HUES64 (cell line): Measurements from ENCODE around the gene SLC22A14.
"Not testable (repeated sequence)": the region's sequence is repeated elsewhere in the genome, so short reads cannot be mapped to it uniquely, and the experiment has no call there.

Experiments
- H3K27ac ChIP-seq: 2 replicates; pipeline ENCODE4 v1.7.0; 2013; ENCODE audit warnings: low read depth, low read length, inconsistent platforms
- H3K27me3 ChIP-seq: 2 replicates; pipeline ENCODE4 v1.6.1; 2013; ENCODE audit warnings: mild to moderate bottlenecking, low read length; ENCODE audit not compliant: insufficient read depth
- H3K36me3 ChIP-seq: 2 replicates; pipeline ENCODE4 v1.6.1; 2013; ENCODE audit warnings: mild to moderate bottlenecking, low read length; ENCODE audit not compliant: insufficient read depth
- H3K4me1 ChIP-seq: 2 replicates; pipeline ENCODE4 v1.6.1; 2013; ENCODE audit warnings: mild to moderate bottlenecking, low read length, moderate library complexity; ENCODE audit not compliant: insufficient read depth
- H3K4me3 ChIP-seq: 2 replicates; pipeline ENCODE4 v1.5.1; 2013; ENCODE audit warnings: mild to moderate bottlenecking, low read length, moderate library complexity
- H3K9ac ChIP-seq: 2 replicates; pipeline ENCODE4 v1.6.1; 2013; ENCODE audit warnings: mild to moderate bottlenecking, low read depth, low read length
- H3K9me3 ChIP-seq: 2 replicates; pipeline ENCODE4 v1.6.1; 2013; ENCODE audit warnings: low read depth, low read length; ENCODE audit not compliant: insufficient read depth
- WGBS: fragments of 150-250, 120-280 bp; methylation state at CpG from one replicate; pipeline ENCODE4 v1.1.7; 2013; ENCODE audit warnings: missing lambda C conversion rate; 5-methylcytosine and 5-hydroxymethylcytosine counted together

The SLC22A14 gene

GRCh38 chr3:38289286-38290217, 7.5 kb downstream of the SLC22A14 start:
- H3K9ac ChIP-seq, H3K27me3 ChIP-seq, H3K36me3 ChIP-seq, H3K4me3 ChIP-seq, H3K9me3 ChIP-seq, H3K27ac ChIP-seq, H3K4me1 ChIP-seq: not testable (repeated sequence)
- 88% methylated on average over 16 of the region's 16 CpGs for WGBS

GRCh38 chr3:38297053-38297452, 15.0 kb downstream of the SLC22A14 start:
- WGBS: 90% methylated on average over 4 of the region's 4 CpGs
- not testable (repeated sequence) for H3K27me3 ChIP-seq, H3K36me3 ChIP-seq, H3K27ac ChIP-seq, H3K9me3 ChIP-seq, H3K9ac ChIP-seq, H3K4me3 ChIP-seq, H3K4me1 ChIP-seq

- Histone ChIP-seq H3K36me3 (no peaks in the 10 kb centered on the region), H3K27ac (no peak overlapping the region), H3K27me3 (no peaks in the 10 kb centered on the region), H3K4me3 (no peak overlapping the region), H3K9ac (no peak overlapping the region), H3K9me3 (no peaks in the 10 kb centered on the region), H3K4me1 (no peaks in the 10 kb centered on the region)
Observed at GRCh38 chr3:38297537-38297936, 15.4 kb downstream of the SLC22A14 start.

GRCh38 chr3:38297947-38298711, 16.0 kb downstream of the SLC22A14 start:
- no peak overlapping the region for H3K27ac ChIP-seq
- no peaks in the 10 kb centered on the region for H3K9me3 ChIP-seq
- H3K36me3 ChIP-seq: no peaks in the 10 kb centered on the region
- 91% methylated on average over 3 of the region's 5 CpGs for WGBS
- H3K4me1 ChIP-seq: no peaks in the 10 kb centered on the region
- H3K27me3 ChIP-seq: no peaks in the 10 kb centered on the region
- no peak overlapping the region for H3K9ac ChIP-seq
- H3K4me3 ChIP-seq: no peak overlapping the region

- no peaks in the 10 kb centered on the region for H3K27me3 ChIP-seq
- no peak overlapping the region for H3K9ac ChIP-seq
- no peaks in the 10 kb centered on the region for H3K4me1 ChIP-seq
- H3K27ac ChIP-seq: no peak overlapping the region
- H3K36me3 ChIP-seq: no peaks in the 10 kb centered on the region
- WGBS: 93% methylated on average over 5 of the region's 5 CpGs
- no peaks in the 10 kb centered on the region for H3K9me3 ChIP-seq
- no peak overlapping the region for H3K4me3 ChIP-seq
Observed at GRCh38 chr3:38306941-38307340, 24.8 kb downstream of the SLC22A14 start.

GRCh38 chr3:38307599-38307998, 25.5 kb downstream of the SLC22A14 start:
- H3K27ac ChIP-seq: no peak overlapping the region
- no peaks in the 10 kb centered on the region for H3K9me3 ChIP-seq
- 95% methylated on average over 12 of the region's 12 CpGs for WGBS
- H3K36me3 ChIP-seq: no peaks in the 10 kb centered on the region
- no peaks in the 10 kb centered on the region for H3K27me3 ChIP-seq
- H3K4me1 ChIP-seq: no peaks in the 10 kb centered on the region
- H3K4me3 ChIP-seq: no peak overlapping the region
- no peak overlapping the region for H3K9ac ChIP-seq

GRCh38 chr3:38308456-38308855, 26.4 kb downstream of the SLC22A14 start:
- Histone ChIP-seq H3K4me1 (no peaks in the 10 kb centered on the region), H3K27me3 (no peaks in the 10 kb centered on the region), H3K27ac (no peak overlapping the region), H3K9me3 (no peaks in the 10 kb centered on the region), H3K9ac (no peak overlapping the region), H3K4me3 (no peak overlapping the region), H3K36me3 (no peaks in the 10 kb centered on the region)
- 87% methylated on average over 9 of the region's 9 CpGs for WGBS

- Histone ChIP-seq H3K4me3 (no peak overlapping the region), H3K9ac (no peak overlapping the region), H3K9me3 (no peaks in the 10 kb centered on the region), H3K4me1 (0 out of 2 replicates have a peak, but pooled peaks cover 6% of the 10 kb centered on the region), H3K27me3 (no peaks in the 10 kb centered on the region), H3K36me3 (no peaks in the 10 kb centered on the region), H3K27ac (no peak overlapping the region)
- 90% methylated on average over 1 of the region's 1 CpG for WGBS
Observed at GRCh38 chr3:38311476-38311875, 29.4 kb downstream of the SLC22A14 start.

- Histone ChIP-seq H3K36me3 (no peaks in the 10 kb centered on the region), H3K27ac (no peak overlapping the region), H3K4me3 (no peak overlapping the region), H3K4me1 (0 out of 2 replicates have a peak, but pooled peaks cover 6% of the 10 kb centered on the region), H3K27me3 (no peaks in the 10 kb centered on the region), H3K9me3 (no peaks in the 10 kb centered on the region), H3K9ac (no peak overlapping the region)
- WGBS: 76% methylated on average over 2 of the region's 2 CpGs
Observed at GRCh38 chr3:38311941-38312340, 29.8 kb downstream of the SLC22A14 start.

GRCh38 chr3:38312356-38312755, 30.3 kb downstream of the SLC22A14 start:
- Histone ChIP-seq H3K4me1 (0 out of 2 replicates have a peak, but pooled peaks cover 6% of the 10 kb centered on the region), H3K9ac (no peak overlapping the region), H3K9me3 (no peaks in the 10 kb centered on the region), H3K27ac (no peak overlapping the region), H3K36me3 (no peaks in the 10 kb centered on the region), H3K4me3 (no peak overlapping the region), H3K27me3 (no peaks in the 10 kb centered on the region)
- WGBS: 97% methylated on average over 2 of the region's 3 CpGs

GRCh38 chr3:38313263-38313662, 31.2 kb downstream of the SLC22A14 start:
- WGBS: 95% methylated on average over 5 of the region's 5 CpGs
- no peak overlapping the region for H3K4me3 ChIP-seq
- H3K36me3 ChIP-seq: no peaks in the 10 kb centered on the region
- no peaks in the 10 kb centered on the region for H3K27me3 ChIP-seq
- no peaks in the 10 kb centered on the region for H3K9me3 ChIP-seq
- no peak overlapping the region for H3K9ac ChIP-seq
- H3K4me1 ChIP-seq: 0 out of 2 replicates have a peak, but pooled peaks cover 6% of the 10 kb centered on the region
- H3K27ac ChIP-seq: no peak overlapping the region
